Measurements from ENCODE around the gene ARID3B. TPM values are rescaled to one million over a fixed set of nuclear protein-coding genes. Genes with fewer than 3 reads are reported as not detected.
"Not testable (repeated sequence)": the region's sequence is repeated elsewhere in the genome, so short reads cannot be mapped to it uniquely, and the experiment has no call there.

Gene ARID3B
- total RNA-seq, 4 donors from 2014 or later: 6.7 to 12.3 (median 8.4) TPM

DNA sequence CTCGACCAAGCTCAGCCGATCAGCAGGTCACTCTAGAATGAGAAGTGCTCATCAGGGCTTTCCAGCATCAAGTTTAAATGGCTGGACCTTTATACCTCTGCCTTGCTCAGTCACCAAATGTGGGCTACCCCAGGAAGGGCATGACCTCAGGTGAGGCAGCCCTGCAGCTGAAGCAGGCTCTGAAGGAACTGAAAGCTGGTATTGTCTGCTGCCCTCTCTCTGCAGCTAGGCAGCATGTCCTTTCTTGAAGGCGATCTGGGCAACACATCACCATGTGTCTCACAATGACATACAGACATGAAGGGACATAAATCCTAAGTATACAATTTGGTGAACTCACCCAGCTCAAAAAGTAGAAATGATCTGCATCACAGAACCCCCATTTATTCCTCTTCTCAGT, 38.7 kb upstream of the ARID3B start:
- no peak overlapping the region for H3K4me3 ChIP-seq
- H3K27me3 ChIP-seq: no peaks in the 10 kb centered on the region
- no peak for DNase-seq (ENCODE audit: low spot score in 2 of 2)
- TF ChIP-seq, protein P1, sequence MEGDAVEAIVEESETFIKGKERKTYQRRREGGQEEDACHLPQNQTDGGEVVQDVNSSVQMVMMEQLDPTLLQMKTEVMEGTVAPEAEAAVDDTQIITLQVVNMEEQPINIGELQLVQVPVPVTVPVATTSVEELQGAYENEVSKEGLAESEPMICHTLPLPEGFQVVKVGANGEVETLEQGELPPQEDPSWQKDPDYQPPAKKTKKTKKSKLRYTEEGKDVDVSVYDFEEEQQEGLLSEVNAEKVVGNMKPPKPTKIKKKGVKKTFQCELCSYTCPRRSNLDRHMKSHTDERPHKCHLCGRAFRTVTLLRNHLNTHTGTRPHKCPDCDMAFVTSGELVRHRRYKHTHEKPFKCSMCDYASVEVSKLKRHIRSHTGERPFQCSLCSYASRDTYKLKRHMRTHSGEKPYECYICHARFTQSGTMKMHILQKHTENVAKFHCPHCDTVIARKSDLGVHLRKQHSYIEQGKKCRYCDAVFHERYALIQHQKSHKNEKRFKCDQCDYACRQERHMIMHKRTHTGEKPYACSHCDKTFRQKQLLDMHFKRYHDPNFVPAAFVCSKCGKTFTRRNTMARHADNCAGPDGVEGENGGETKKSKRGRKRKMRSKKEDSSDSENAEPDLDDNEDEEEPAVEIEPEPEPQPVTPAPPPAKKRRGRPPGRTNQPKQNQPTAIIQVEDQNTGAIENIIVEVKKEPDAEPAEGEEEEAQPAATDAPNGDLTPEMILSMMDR (IDR thresholded peaks at IDR 0.05): no peak
- TF ChIP-seq EP300 (IDR thresholded peaks at IDR 0.05) (no peak), POLR2AphosphoS5 (IDR thresholded peaks at IDR 0.05) (no peak), POLR2A (IDR thresholded peaks at IDR 0.05) (no peak)
- H3K36me3 ChIP-seq: no peaks in the 10 kb centered on the region
- H3K27ac ChIP-seq: no peak overlapping the region
- no peaks in the 10 kb centered on the region for H3K4me1 ChIP-seq
- H3K9me3 ChIP-seq: no peaks in the 10 kb centered on the region
- WGBS: 91% methylated on average over 3 of the region's 3 CpGs

DNA sequence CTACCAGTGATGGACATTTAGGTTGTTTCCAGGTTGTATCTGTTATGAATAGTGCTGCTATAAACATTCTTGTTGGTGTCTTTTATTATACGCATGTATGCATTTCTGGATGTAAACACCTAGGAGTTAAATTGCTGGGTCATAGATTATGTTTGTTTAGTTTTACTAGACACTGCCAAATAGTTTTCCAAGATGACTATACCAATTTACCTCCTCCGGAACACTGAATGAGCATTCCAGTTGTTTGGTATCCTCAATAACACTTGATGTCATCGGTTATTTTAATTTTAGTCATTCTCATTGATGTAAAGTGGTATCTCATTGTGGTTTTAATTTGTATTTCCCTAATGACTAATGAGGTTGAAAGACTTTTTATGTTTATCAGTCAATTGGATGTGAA, 36.6 kb upstream of the ARID3B start:
- H3K36me3 ChIP-seq: no peaks in the 10 kb centered on the region
- no peaks in the 10 kb centered on the region for H3K4me1 ChIP-seq
- 99% methylated on average over 3 of the region's 3 CpGs for WGBS
- TF ChIP-seq POLR2A (IDR thresholded peaks at IDR 0.05): no peak
- no peak for TF ChIP-seq POLR2AphosphoS5 (IDR thresholded peaks at IDR 0.05)
- TF ChIP-seq, protein P1 (IDR thresholded peaks at IDR 0.05): no peak
- H3K4me3 ChIP-seq: no peak overlapping the region
- DNase-seq (ENCODE audit: low spot score in 2 of 2): no peak
- H3K27ac ChIP-seq: no peak overlapping the region
- H3K9me3 ChIP-seq: no peaks in the 10 kb centered on the region
- H3K27me3 ChIP-seq: no peaks in the 10 kb centered on the region

DNA sequence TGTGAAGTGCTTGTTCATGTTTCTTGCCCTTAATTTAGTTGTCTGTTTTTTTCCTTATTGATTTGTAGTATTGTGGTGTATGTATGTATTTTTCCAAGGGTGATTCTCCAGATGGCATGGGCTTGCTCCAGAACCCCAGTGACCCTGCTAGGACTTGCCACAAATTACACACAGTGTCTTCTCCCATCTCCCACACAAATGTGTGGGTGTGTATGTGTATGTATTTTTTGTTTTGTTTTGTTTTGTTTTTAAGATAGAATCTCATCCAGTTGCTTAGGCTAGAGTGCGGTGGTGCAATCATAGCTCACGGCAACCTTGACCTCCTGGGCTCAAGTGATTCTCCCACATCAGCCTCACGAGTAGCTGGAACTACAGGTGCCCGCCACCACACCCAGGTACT, 36.2 kb upstream of the ARID3B start:
- H3K27ac ChIP-seq: no peak overlapping the region
- no peaks in the 10 kb centered on the region for H3K36me3 ChIP-seq
- TF ChIP-seq, protein P1 (IDR thresholded peaks at IDR 0.05): no peak
- no peak for TF ChIP-seq EP300 (IDR thresholded peaks at IDR 0.05)
- H3K27me3 ChIP-seq: no peaks in the 10 kb centered on the region
- no peak for DNase-seq (ENCODE audit: low spot score in 2 of 2)
- H3K9me3 ChIP-seq: no peaks in the 10 kb centered on the region
- no peaks in the 10 kb centered on the region for H3K4me1 ChIP-seq
- H3K4me3 ChIP-seq: no peak overlapping the region
- 98% methylated on average over 4 of the region's 4 CpGs for WGBS

DNA sequence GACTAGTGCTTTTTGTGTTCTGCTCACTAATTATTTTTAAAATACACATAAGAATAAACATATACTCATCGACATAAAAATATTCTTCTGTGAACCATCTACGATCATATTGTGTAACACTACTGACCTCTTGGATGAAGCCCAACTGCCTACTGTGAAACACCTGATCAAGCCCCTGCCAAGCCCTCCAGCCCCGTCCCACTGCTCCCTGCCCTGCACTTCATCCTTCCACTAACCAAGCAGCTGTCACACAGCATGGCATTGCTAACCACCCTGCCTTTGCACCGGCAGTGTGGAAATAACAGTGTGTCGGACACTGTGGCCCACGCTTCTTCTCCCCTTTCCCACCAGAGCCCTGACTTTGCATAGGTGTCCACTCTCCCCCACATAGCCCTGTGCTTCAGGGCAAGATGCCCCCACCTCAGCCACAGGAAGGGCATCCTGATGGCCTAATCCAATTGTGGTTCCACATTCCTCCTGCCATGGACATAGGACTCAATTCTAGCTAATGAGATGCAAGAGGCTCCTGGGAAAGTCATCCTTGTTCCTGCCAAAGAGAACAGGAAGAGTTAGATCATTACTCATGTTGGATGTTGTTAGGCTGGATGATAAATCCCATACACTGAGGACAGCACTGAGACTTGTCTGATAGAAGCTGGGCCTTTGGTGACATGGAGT, 35.0 kb upstream of the ARID3B start:
- Histone ChIP-seq H3K4me3 (no peak overlapping the region), H3K27ac (no peak overlapping the region), H3K27me3 (no peaks in the 10 kb centered on the region), H3K4me1 (no peaks in the 10 kb centered on the region), H3K36me3 (no peaks in the 10 kb centered on the region), H3K9me3 (no peaks in the 10 kb centered on the region)
- DNase-seq (ENCODE audit: low spot score in 2 of 2): no peak
- no peak for TF ChIP-seq POLR2A (IDR thresholded peaks at IDR 0.05)
- 94% methylated on average over 6 of the region's 6 CpGs for WGBS

DNA sequence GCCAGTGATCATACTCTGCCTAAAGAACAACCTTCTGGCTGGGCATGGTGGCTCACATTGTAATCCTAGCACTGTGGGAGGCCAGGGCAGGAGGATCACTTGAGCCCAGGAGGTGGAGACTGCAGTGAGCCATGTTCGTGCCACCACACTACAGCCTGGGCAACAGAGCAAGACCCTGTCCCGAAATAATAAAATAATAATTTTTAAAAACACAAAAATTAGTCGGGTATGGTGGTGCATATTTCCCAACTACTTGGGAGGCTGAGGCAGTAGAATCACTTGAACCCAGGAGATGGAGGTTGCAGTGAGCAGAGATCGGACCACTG, 34.5 kb upstream of the ARID3B start:
- no peak for DNase-seq (ENCODE audit: low spot score in 2 of 2)
- H3K36me3 ChIP-seq: no peaks in the 10 kb centered on the region
- no peak overlapping the region for H3K4me3 ChIP-seq
- no peak overlapping the region for H3K27ac ChIP-seq
- H3K27me3 ChIP-seq: no peaks in the 10 kb centered on the region
- 95% methylated on average over 4 of the region's 4 CpGs for WGBS
- TF ChIP-seq, protein P1 (IDR thresholded peaks at IDR 0.05): no peak
- no peak for TF ChIP-seq EP300 (IDR thresholded peaks at IDR 0.05)
- TF ChIP-seq POLR2A (IDR thresholded peaks at IDR 0.05): no peak
- no peak for TF ChIP-seq POLR2AphosphoS5 (IDR thresholded peaks at IDR 0.05)
- H3K4me1 ChIP-seq: no peaks in the 10 kb centered on the region
- no peaks in the 10 kb centered on the region for H3K9me3 ChIP-seq

DNA sequence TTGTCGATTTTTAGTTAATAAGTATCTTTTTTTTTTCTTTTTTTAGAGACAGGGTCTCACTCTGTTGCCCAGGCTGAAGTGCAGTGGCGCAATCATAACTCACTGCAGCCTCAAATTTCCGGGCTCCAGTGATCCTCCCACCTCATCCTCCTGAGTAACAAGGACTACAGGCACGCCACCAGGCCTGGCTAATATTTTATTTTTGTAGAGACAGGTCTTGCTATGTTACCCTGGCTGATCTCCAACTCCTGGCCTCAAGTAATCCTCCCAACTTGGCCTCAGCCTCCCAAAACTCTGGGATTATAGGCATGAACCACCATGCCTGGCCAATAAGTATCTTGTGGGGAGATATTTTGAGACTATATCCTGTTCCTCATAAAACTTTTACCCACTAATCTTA, 29.4 kb upstream of the ARID3B start:
- Histone ChIP-seq H3K4me3 (no peak overlapping the region), H3K4me1 (no peaks in the 10 kb centered on the region), H3K27ac (no peak overlapping the region), H3K27me3 (no peaks in the 10 kb centered on the region), H3K36me3 (no peaks in the 10 kb centered on the region), H3K9me3 (no peaks in the 10 kb centered on the region)
- 81% methylated on average over 4 of the region's 4 CpGs for WGBS
- TF ChIP-seq POLR2AphosphoS5 (IDR thresholded peaks at IDR 0.05): no peak
- no peak for TF ChIP-seq POLR2A (IDR thresholded peaks at IDR 0.05)
- TF ChIP-seq EP300 (IDR thresholded peaks at IDR 0.05): no peak
- TF ChIP-seq, protein P1 (IDR thresholded peaks at IDR 0.05): no peak
- DNase-seq (ENCODE audit: low spot score in 2 of 2): no peak

DNA sequence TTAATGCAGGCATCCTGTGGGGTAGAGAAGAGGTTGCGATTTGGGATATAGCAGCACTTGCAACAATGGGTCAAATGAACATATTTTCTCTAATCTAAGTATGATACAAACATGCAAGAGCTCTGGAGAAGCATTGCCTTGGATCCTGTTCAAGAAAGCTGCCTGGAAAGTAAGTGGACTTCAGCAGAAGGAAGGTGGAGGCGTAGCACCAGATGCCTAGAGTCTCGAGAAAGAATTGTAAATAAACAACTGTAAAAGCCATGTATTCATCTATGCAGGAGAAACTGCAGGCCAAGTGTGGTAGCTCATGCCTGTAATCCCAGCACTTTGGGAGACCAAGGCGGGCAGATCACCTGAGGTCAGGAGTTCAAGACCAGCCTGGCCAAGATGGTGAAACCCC, 27.0 kb upstream of the ARID3B start:
- WGBS: 86% methylated on average over 4 of the region's 4 CpGs
- H3K36me3 ChIP-seq; H3K27ac ChIP-seq; H3K9me3 ChIP-seq; DNase-seq (ENCODE audit: low spot score in 2 of 2); H3K27me3 ChIP-seq; H3K4me3 ChIP-seq; H3K4me1 ChIP-seq: not testable (repeated sequence)

Measured in suprapubic skin (tissue), 4 donors.